Hematopoietic multipotent progenitor cell treated with erythropoietin and hydrocortisone succinate and interleukin-3 and kit ligand, for 4 days (in vitro differentiated cells): ENCODE results near the gene HIGD2B.
"Not testable (repeated sequence)": the region's sequence is repeated elsewhere in the genome, so short reads cannot be mapped to it uniquely, and the experiment has no call there.

ENCODE experiments used
- DNase-seq: peaks from one replicate; pipeline ENCODE4 v3.0.0-alpha.2; 2015

The HIGD2B gene

DNA sequence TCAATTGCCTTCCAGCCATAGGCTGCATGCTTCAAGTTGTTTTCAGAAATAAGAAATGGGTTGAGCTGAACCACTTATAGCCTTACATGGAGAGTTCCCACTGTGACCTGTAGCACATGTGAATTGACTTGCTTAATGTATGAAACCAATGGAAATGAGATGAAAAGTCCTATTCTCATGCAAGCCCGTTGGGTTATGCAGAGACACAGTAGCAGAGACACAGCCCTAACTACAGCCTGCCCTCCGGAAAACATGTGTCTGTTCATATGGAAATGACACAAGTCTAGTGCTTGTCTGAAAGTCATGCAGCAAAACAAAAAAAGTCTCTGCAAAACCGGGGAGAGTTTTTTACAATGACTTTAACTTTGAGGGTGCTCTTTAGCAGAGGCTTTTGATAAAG is 14.5 kb downstream of the HIGD2B start:
- no peak for DNase-seq

DNA sequence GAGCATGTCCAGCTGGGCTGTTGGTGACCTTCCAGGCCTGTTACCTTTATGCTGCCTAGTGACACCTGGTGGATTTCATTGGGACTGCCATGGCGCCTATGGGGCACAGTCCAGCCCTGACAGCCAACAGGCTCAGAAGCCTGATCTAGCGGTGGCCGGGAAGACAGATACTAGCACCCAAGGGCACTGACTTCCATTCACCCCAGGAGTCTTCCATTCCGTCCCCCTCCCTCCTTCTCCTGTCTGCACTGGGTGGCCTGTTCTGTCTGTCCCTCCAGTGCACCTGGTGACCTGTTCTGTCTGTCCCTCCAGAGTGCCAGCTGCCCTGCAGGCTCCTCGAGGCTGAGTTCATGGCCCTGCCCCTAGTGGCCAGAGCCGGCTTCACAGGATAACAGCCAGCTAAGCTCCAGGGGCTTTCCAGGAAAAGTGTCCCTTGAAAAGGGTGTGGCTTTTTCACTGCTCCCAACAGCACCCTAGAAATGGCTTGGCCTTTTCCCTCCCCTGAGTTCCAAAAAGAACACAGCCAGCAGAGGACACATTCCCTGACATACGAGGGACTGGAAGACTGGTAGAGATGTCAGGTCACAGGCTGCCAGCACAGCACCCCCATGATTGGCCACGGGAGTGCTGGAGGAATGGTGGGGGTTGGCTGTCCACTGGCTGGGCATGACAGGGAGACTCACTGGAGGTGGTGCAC is 15.2 kb downstream of the HIGD2B start:
- peak; percentile 82 for DNase-seq

DNA sequence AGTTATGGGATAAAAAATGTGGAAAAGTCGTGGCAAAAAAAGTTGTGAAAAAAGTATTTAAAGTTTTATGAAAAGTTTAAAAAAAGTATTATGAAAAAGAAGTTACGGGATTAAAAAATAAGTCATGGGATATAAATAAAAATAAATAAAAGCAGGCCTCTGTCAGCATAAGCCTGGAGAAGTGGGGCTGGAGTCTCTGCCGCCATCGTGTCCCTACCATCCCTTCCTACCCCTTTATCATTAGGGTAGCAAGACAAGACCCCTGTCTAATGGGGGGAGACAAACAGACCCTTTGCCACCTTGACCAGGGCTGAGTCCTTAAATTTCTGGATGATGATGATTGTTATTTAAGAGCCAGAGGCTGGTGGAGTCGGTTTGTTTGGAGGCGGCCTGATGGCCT is 16.2 kb downstream of the HIGD2B start:
- DNase-seq, result not testable (repeated sequence)

DNA sequence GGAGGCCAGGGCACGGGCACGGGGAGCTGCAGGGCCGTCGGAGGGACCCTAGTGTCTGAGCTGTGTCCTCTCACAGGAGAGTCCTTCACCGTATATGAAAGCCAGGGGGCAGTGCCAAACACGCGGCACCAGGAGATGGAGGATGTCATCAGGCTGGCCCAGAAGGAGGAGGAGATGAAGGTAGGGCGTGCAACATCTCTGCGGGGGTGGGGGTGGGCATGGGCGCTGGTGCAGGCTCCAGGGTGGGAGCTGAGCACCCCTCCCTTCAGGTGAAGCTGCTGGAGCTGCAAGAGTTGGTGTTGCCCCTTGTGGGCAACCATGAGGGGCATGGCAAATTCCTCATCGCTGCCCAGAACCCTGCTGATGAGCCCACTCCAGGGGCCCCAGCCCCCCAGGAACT is 20.3 kb downstream of the HIGD2B start:
- DNase-seq, result not testable (repeated sequence)

DNA sequence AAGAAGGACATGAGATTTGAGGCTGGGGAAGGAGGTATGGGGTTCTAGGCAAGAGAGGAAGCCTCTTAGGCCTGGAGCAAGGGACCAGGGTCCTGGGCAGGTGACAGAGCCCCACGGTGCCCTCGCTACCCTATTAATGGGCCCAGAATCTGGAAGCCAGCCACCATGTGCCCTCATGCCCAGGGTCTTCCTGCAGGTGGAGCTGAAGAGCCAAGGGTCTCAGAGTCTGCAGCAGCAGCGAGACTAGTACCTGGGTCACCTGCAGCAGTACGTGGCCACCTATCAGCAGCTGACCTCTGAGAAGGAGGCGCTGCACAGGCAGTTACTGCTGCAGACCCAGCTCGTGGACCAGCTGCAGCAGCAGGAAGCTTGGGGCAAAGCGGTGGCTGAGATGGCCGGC is 22.1 kb downstream of the HIGD2B start:
- not testable (repeated sequence) for DNase-seq

DNA sequence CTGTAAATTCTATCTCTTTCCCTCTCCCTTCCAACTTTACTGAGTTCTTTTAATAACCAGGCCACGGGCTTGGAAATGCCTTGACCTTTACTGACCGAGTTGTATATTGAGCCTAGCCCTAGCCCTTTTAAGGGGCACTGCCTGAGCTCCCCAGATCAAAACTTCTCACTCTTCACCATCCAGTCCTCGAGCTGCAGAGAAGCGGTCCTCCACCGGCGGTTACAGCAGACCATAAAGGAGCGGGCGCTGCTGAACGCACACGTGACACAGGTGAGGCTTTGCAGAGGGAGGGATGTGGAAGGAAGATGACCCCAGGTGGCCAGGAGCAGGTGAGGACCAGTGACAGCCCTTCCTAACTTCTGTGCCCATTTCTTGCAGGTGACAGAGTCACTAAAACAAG is 24.9 kb downstream of the HIGD2B start:
- DNase-seq, result not testable (repeated sequence)

DNA sequence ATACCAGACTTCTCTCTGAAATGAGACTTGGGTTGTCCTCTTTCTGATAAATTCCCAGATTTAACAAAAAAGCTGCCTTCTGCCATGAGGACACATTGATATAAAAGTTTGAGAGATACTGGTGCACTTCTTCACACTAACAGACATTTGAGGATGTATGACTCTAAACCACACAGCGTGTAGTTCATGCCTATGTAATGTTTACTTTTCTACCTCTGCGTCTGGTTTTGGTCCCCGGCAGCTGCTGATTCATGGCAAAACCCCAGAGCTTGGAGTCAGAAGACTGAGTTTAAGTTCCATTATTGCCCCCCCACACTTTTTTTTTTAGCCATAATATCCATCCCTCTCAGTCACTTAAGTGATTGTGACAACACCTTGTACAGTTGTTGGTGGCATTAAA is 30.0 kb downstream of the HIGD2B start:
- not testable (repeated sequence) for DNase-seq

DNA sequence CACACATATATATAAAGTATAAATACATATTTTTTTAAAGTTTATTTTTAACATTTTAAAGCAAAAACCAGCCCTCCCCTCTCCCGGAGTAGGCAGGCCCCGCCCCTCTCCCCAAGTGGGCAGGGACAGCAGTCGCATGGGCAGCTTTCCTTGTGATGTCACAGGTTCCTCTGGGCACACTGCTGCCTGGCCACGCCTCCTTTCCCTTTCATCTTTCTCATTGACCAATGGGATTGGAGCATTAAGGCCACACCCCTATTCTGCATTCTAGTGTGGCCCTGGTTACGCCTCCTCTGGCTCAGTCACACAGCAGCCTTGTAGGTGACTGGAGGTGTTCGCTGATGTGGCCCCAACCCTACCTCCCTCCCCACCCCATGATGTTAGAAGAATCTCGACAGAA is 31.6 kb downstream of the HIGD2B start, which contains the start of gene GOLGA6B:
Gene GOLGA6B, plus strand, starts transcription at position 301 of the 400 bp plus-strand sequence. Its CDS starts 41 bp downstream, at position 342.
- DNase-seq, result not testable (repeated sequence)

DNA sequence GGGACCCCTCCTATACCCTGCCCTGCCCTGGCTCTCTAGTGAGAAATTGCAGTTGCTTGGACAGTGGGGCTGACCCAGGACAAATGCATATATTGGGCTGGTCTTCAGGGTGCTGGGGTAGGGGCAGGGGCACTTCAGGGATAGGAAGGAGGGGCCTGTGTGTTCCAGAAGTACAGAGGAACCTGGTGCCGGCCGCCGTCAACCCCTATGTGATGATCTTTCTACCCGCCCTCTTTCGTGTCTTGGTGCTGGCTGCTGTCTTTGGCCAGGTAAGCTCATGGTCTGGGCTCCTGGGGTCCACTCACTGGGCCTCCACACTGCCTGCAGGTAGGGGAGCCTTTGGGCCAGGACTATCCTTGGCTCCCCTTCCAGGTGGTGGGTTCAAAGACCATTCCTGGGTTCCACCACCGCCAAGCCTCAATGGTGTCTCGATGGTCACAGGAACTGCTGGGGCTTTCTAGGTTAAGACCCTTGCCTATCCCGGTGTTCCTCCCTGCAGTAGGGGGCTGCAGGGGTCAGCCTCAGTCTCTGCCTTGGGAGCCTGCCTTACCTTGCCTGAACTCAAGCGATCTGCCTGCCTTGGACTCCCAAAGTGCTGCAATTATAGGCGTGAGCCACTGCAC is 37.2 kb downstream of the HIGD2B start:
- DNase-seq, result not testable (repeated sequence)

DNA sequence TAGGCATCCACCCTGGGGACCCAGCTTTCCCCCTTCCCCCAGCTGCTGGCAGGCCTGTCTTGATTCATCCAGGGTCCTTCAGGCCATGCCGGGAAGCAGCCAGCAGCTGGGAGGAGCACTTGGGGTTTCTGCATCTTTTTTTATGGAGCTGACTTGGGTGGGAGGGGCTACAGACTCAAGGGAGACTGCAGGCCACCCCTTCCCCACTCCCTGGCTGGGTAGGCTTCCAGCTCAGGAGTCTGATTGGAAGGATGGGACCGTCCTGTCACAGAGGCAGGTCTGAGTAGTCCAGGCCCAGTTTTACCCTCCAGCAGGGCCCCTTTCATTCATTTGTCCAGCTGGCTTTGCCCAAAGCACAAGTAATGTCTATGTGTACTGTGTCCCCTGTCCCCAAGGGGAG is 43.7 kb downstream of the HIGD2B start:
- DNase-seq, result not testable (repeated sequence)

DNA sequence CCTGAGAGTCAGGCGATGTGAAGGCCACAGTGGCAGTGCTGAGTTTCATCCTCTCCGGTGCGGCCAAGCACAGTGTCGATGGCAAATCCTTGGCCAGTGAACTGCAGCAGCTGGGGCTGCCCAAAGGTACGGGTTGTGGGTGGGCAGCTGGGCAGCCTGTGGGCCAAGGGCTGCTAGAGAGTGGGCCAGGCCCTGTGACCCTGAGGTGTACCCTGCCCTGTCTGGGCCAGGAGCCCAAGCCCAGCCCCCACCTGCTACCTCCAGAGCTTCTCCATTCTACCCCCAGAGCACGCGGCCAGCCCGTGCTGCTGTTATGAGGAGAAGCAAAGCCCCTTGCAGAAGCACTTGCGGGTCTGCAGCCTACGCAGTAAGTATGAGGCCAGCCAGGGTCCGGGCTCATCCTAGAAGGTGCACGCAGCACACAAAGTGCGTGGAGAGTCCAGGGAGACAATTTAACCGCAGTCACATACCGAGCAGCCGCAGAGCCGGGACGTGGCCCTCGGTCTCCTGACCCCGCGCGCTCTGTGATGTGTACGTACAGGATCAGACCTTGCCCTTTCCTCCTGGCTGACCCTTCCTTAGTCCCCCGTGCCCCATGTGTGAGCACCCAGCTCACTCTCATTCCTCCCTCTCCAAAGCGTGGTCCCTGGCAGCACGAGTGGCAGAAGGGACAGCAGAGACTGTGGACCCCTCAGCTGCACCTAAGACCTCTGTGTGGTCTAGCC is 46.1 kb downstream of the HIGD2B start:
- not testable (repeated sequence) for DNase-seq

DNA sequence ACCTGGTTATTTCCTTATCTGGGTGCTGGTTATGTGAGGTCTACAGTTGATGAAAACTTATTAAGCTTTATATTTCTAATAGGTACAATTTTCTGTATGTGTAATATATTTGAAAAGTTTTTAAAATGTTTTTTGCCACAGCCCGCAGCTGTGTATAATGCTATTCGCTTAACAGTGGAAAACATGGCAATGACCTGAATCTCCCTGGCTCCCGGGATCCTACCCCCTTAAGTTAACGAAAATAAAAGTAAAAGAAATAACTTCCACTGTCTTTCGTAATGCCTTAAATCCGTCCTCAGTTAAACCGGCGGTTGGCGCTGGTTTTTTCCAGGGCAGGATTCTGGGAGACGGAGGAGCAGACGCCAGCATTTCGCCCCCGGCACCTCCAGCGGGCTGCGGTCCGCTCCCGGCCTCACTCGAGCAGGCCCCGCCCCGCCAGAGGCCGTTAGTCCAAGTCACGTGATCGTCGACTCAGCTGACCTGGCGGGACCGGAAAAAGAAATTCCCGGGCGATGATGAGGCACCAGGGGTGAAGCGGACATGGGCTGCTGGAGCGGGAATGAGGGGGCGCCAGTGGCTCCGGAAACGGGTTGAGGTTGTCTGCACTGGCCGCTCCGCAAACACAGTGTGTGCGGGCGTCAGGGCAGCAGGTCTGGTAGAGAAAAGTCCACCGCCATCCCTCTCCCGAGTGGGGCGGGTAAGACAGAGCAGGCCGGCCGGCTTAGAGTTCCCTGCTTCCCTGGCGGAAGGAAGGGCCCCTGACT is 49.3 kb downstream of the HIGD2B start:
- DNase-seq, result peak; percentile 89

DNA sequence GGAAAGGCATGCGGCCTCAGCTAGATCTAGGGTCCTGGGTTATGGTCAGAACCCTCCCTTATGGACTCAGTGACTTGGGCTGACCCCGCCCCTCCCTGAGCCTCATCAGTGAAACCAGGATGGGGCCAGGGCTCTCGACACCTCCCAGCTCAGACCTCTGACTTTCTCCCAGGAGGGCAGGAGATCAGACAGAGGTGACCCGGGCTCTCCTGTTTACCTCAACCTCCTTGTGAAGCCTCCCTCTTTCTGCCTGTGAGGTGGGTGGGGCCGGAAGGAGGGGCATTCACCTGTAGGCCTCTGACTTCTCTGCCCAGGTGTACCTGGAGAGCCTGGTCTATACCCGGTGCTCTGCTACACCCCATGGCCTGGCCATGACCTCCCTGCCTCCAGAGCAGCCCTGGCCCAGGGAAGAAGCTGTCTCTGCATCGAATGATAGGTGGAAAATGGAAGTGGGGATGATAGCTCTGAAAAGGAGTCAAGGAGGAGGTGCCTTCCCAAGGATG is 56.9 kb downstream of the HIGD2B start:
- not testable (repeated sequence) for DNase-seq

DNA sequence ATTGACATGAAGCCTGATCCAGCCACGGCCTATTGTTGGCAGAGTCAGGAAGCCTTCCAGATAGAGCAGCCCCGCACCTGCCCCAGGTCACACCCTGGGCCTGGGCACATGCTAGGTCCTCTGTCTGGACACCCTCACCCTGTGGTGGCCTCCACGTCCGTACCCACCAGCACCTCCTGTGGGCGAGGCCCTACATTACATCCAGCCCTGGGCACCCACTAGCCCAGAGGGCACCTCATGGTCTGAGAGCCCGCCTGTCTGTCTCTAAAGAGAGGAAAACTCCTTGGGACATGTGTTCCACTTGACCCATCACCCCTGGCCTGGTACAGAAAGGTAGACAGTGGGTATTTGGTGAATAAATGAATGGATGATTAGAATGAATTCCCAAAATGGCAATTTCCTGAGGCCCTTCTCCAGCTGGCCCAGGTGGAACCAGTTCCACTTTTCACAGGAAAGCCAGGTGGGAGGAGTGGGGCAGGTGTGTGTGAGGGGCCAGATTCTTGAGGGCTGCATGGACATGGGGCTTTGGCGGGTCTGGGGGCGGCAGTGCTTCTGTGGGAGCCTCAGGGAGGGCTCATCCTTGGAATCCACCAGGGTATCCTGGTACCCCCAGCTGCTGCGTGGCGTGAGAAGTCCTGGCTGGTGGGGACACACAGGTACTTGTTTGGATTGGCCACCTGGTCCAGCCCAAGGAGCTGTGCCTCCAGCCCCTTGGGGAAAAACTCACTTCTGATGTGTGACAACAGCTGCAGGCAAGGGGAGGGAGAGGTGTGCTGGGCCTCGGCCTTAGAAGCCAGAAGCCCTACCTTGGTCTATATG is 57.5 kb downstream of the HIGD2B start:
- peak; percentile 21 for DNase-seq

DNA sequence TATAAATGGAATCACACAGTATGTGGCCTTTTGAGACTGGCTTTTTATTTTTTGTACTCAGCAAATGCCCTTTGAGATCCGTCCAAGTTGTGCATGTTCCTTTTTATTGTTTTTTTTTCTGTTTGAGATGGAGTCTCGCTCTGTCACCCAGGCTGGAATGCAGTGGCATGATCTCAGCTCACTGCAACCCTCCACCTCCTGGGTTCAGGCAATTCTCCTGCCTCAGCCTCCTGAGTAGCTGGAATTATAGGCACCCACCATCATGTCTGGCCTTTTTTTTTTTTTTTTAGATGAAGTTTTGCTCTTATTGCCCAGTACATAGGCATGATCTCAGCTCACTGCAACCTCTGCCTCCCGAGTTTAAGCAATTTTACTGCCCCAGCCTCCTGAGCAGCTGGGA is 59.8 kb downstream of the HIGD2B start:
- not testable (repeated sequence) for DNase-seq
